HepG2 (cell line): ENCODE results near the gene UBE2E1. TPM values are rescaled to one million over a fixed set of nuclear protein-coding genes. Genes with fewer than 3 reads are reported as not detected.
A peak's percentile ranks its signal among the peaks of the same experiment; 100 is the strongest.

ENCODE experiments used
- AGO2 ChIP-seq: fragments of 200-400 bp; formaldehyde crosslinking; optimal IDR thresholded peaks from 2 replicates; pipeline ENCODE3; 2017; ENCODE audit warnings: mild to moderate bottlenecking, low read depth, low read length, moderate library complexity
- ATM ChIP-seq: fragments of 450-650 bp; IDR thresholded peaks from 2 replicates; pipeline ENCODE4 v1.7.1; 2017; ENCODE audit warnings: mild to moderate bottlenecking, borderline replicate concordance
- CBFB ChIP-seq: sonication (generic); formaldehyde crosslinking; IDR thresholded peaks from 2 replicates; pipeline ENCODE4 v1.4.0; 2020; ENCODE audit warnings: missing genetic modification reagents
- ELF3 ChIP-seq: IDR thresholded peaks from 2 replicates; pipeline ENCODE4 v1.6.1; 2016; ENCODE audit warnings: missing genetic modification reagents, missing compliant biosample characterization
- GZF1 ChIP-seq: sonication (generic); formaldehyde crosslinking; IDR thresholded peaks from 2 replicates; pipeline ENCODE4 v1.5.1; 2020; ENCODE audit warnings: mild to moderate bottlenecking, missing genetic modification reagents
- HIC2 ChIP-seq: sonication (generic); formaldehyde crosslinking; IDR thresholded peaks from 2 replicates; pipeline ENCODE4 v1.9.0; 2022; ENCODE audit warnings: low read depth, missing genetic modification reagents
- POLR2AphosphoS5 ChIP-seq: IDR thresholded peaks from 2 replicates; pipeline ENCODE4 v1.6.1; 2012; ENCODE audit warnings: low read depth, low read length
- SNAPC2 ChIP-seq: sonication (generic); formaldehyde crosslinking; IDR thresholded peaks from 2 replicates; pipeline ENCODE4 v1.8.1; 2022; ENCODE audit warnings: mild to moderate bottlenecking, missing genetic modification reagents
- TFDP2 ChIP-seq: sonication (generic); formaldehyde crosslinking; IDR thresholded peaks from 2 replicates; pipeline ENCODE4 v1.4.0; 2020; ENCODE audit warnings: missing genetic modification reagents
- TSC22D2 ChIP-seq: sonication (generic); formaldehyde crosslinking; IDR thresholded peaks from 2 replicates; pipeline ENCODE4 v1.5.1; 2020; ENCODE audit warnings: missing genetic modification reagents, mild to moderate bottlenecking, borderline replicate concordance
- ZNF24 ChIP-seq: fragments of 450-650 bp; IDR thresholded peaks from 2 replicates; pipeline ENCODE4 v1.6.1; 2017; ENCODE audit warnings: antibody characterized with exemption, mild to moderate bottlenecking
- ZNF468 ChIP-seq: sonication (generic); formaldehyde crosslinking; IDR thresholded peaks from 2 replicates; pipeline ENCODE4 v1.8.0; 2022; ENCODE audit warnings: mild to moderate bottlenecking, moderate library complexity, missing genetic modification reagents
- ZNF546 ChIP-seq: sonication (generic); formaldehyde crosslinking; conservative IDR thresholded peaks from 2 replicates; pipeline ENCODE4 v1.8.1; 2023; ENCODE audit warnings: mild to moderate bottlenecking, missing genetic modification reagents
- ZNF746 ChIP-seq: sonication (generic); formaldehyde crosslinking; IDR thresholded peaks from 2 replicates; pipeline ENCODE4 v1.8.0; 2022; ENCODE audit warnings: mild to moderate bottlenecking, missing genetic modification reagents
- polyA plus RNA-seq, 8 experiments: library from polyadenylated mRNA; depleted of rRNA in 3 of 8; stranded (reverse) in 7 of 8; unstranded in 1 of 8; fragments of >200 nt; fragmentation: Illumina TruSeq in 4 of 8; extraction: Trizol in 4 of 8; gene quantifications; 2 replicates each; pipeline versions ENCODE4 v1.2.1 to v1.2.3, GENCODE V29; 2011 to 2016; ENCODE audit warnings: low read depth in 4 of 8, missing spikeins in 1 of 8, mixed read lengths in 1 of 8; ENCODE audit not compliant: insufficient read depth in 1 of 8
- total RNA-seq, 5 experiments: library from RNA; depleted of rRNA; stranded (reverse); fragments of >200 nt; fragmentation: Illumina TruSeq; extraction: Trizol; gene quantifications; 2 replicates each; pipeline ENCODE4 v1.2.3, GENCODE V29; 2016; ENCODE audit warnings: low read depth in 1 of 5
- TF ChIP-seq, protein P1 (sequence below): IDR thresholded peaks from 2 replicates; pipeline ENCODE4 v1.6.1; 2016; ENCODE audit warnings: mild to moderate bottlenecking
- TF ChIP-seq, protein P2 (sequence below): sonication (generic); formaldehyde crosslinking; IDR thresholded peaks from 2 replicates; pipeline ENCODE4 v1.5.0; 2020; ENCODE audit warnings: mild to moderate bottlenecking, missing genetic modification reagents

Gene UBE2E1
- total and polyA plus RNA-seq, 2 of the 13 experiments (the other 11 are each of a cell fraction or from before 2014, with no cell fraction given) = 55.4 to 61.8 TPM

GRCh38 chr3:23810343-23811184 is 4.8 kb downstream of the UBE2E1 start (continued):
- TF ChIP-seq ZNF746 (CRISPR knock-in tag) = no peak
- TF ChIP-seq ATM = no peak
- TF ChIP-seq, protein P1, sequence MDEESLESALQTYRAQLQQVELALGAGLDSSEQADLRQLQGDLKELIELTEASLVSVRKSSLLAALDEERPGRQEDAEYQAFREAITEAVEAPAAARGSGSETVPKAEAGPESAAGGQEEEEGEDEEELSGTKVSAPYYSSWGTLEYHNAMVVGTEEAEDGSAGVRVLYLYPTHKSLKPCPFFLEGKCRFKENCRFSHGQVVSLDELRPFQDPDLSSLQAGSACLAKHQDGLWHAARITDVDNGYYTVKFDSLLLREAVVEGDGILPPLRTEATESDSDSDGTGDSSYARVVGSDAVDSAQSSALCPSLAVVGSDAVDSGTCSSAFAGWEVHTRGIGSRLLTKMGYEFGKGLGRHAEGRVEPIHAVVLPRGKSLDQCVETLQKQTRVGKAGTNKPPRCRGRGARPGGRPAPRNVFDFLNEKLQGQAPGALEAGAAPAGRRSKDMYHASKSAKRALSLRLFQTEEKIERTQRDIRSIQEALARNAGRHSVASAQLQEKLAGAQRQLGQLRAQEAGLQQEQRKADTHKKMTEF (CRISPR knock-in tag) = 0 out of 2 replicates have a peak, but pooled peaks have one; percentile 45
- peak; percentile 20; the same call in 1 of the 2 replicates for TF ChIP-seq ZNF468 (CRISPR knock-in tag)
- peak; percentile 55; the same call in 1 of the 2 replicates for TF ChIP-seq TSC22D2 (CRISPR knock-in tag)
- no peak for TF ChIP-seq ZNF24
- peak; percentile 69 for TF ChIP-seq AGO2
- peak; percentile 33; the same call in 1 of the 2 replicates for TF ChIP-seq CBFB (CRISPR knock-in tag)
- no peak for TF ChIP-seq GZF1 (CRISPR knock-in tag)
- peak; percentile 70; the same call in 1 of the 2 replicates for TF ChIP-seq HIC2
- 0 out of 2 replicates have a peak, but pooled peaks have one; percentile 10 for TF ChIP-seq ELF3
- peak; percentile 18; the same call in 1 of the 2 replicates for TF ChIP-seq SNAPC2
- TF ChIP-seq POLR2AphosphoS5 = 0 out of 2 replicates have a peak, but pooled peaks have one; percentile 28
- peak; percentile 40; the same call in 1 of the 2 replicates for TF ChIP-seq TFDP2 (CRISPR knock-in tag)
- TF ChIP-seq ZNF546 (CRISPR knock-in tag) = no peak; the same call in 1 of the 2 replicates
- TF ChIP-seq, protein P2, sequence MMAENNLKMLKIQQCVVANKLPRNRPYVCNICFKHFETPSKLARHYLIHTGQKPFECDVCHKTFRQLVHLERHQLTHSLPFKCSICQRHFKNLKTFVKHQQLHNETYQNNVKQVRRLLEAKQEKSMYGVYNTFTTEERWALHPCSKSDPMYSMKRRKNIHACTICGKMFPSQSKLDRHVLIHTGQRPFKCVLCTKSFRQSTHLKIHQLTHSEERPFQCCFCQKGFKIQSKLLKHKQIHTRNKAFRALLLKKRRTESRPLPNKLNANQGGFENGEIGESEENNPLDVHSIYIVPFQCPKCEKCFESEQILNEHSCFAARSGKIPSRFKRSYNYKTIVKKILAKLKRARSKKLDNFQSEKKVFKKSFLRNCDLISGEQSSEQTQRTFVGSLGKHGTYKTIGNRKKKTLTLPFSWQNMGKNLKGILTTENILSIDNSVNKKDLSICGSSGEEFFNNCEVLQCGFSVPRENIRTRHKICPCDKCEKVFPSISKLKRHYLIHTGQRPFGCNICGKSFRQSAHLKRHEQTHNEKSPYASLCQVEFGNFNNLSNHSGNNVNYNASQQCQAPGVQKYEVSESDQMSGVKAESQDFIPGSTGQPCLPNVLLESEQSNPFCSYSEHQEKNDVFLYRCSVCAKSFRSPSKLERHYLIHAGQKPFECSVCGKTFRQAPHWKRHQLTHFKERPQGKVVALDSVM (CRISPR knock-in tag) = peak; percentile 83; the same call in 1 of the 2 replicates
